HEK293 (cell line): Measurements from ENCODE around the gene NCAPD3.

ENCODE experiments used
- CTCF ChIA-PET: fragments of 350-600 bp; formaldehyde crosslinking; extraction: SDS; loops from one replicate; lab custom pipeline; 2021; ENCODE audit warnings: antibody characterized with exemption; lab: Yijun Ruan, JAX
- POLR2A ChIA-PET: fragments of 300-600 bp; formaldehyde crosslinking; extraction: SDS; loops from one replicate; lab custom pipeline; 2020; ENCODE audit warnings: antibody characterized with exemption, inconsistent platforms; lab: Yijun Ruan, JAX
- H3K27ac ChIP-seq: fragments of 200-500 bp; sonication (Bioruptor generic); 2 replicates; pipeline ENCODE4 v1.5.1; 2014; ENCODE audit warnings: low read depth, low read length, control low read depth, inconsistent platforms; ENCODE audit errors: extremely low read depth
- H3K36me3 ChIP-seq, 2 experiments: fragments of 200-500 bp in 1 of 2; sonication (Bioruptor generic) in 1 of 2; 1 replicate in 1 of 2; 2 replicates in 1 of 2; pipeline ENCODE4 v1.5.1; 2014 to 2017; ENCODE audit warnings: inconsistent platforms in 2 of 2, low read length in 2 of 2; ENCODE audit not compliant: control insufficient read depth in 2 of 2, insufficient read depth in 1 of 2
- H3K4me1 ChIP-seq: fragments of 200-500 bp; sonication (Bioruptor generic); 2 replicates; pipeline ENCODE4 v1.5.1; 2014; ENCODE audit warnings: mild to moderate bottlenecking, low read length, inconsistent platforms; ENCODE audit not compliant: control insufficient read depth, insufficient read depth
- H3K4me3 ChIP-seq: 2 replicates; pipeline ENCODE4 v1.5.1; 2011; ENCODE audit warnings: low read depth, mild to moderate bottlenecking, control low read depth, low read length, moderate library complexity
- H3K9me3 ChIP-seq: fragments of 200-500 bp; sonication (Bioruptor generic); 2 replicates; pipeline ENCODE4 v1.5.1; 2014; ENCODE audit warnings: low read depth, low read length, inconsistent platforms; ENCODE audit not compliant: control insufficient read depth, insufficient read depth
- BCL11B ChIP-seq: fragments of 450-650 bp; formaldehyde crosslinking; IDR thresholded peaks from 2 replicates; pipeline ENCODE4 v1.5.1; 2016; ENCODE audit warnings: low read depth, missing biosample characterization, missing genetic modification characterization
- HOXA7 ChIP-seq: sonication (generic); formaldehyde crosslinking; IDR thresholded peaks from 2 replicates; pipeline ENCODE4 v1.8.1; 2022; ENCODE audit warnings: missing genetic modification reagents, borderline replicate concordance
- KLF1 ChIP-seq: fragments of 450-650 bp; formaldehyde crosslinking; IDR thresholded peaks from 2 replicates; pipeline ENCODE4 v1.5.1; 2016; ENCODE audit warnings: missing biosample characterization, missing genetic modification characterization
- KLF9 ChIP-seq: fragments of 450-650 bp; formaldehyde crosslinking; IDR thresholded peaks from 2 replicates; pipeline ENCODE4 v1.5.1; 2016; ENCODE audit warnings: missing biosample characterization, missing genetic modification characterization, low read depth
- MZF1 ChIP-seq: fragments of 450-650 bp; formaldehyde crosslinking; IDR thresholded peaks from 2 replicates; pipeline ENCODE4 v1.5.1; 2017; ENCODE audit warnings: missing biosample characterization, missing genetic modification characterization, borderline replicate concordance
- PBX3 ChIP-seq: sonication (generic); formaldehyde crosslinking; IDR thresholded peaks from 2 replicates; pipeline ENCODE4 v1.8.1; 2022; ENCODE audit warnings: mild to moderate bottlenecking, moderate library complexity, missing genetic modification reagents
- YY1 ChIP-seq: fragments of 450-650 bp; formaldehyde crosslinking; IDR thresholded peaks from 2 replicates; pipeline ENCODE4 v1.5.1; 2018; ENCODE audit warnings: missing biosample characterization, missing genetic modification characterization
- ZBTB49 ChIP-seq: fragments of 450-650 bp; formaldehyde crosslinking; IDR thresholded peaks from 2 replicates; pipeline ENCODE4 v1.5.1; 2016; ENCODE audit warnings: missing biosample characterization, missing genetic modification characterization, low read depth
- ZBTB8A ChIP-seq: fragments of 450-650 bp; formaldehyde crosslinking; IDR thresholded peaks from 2 replicates; pipeline ENCODE4 v1.5.1; 2016; ENCODE audit warnings: missing biosample characterization, missing genetic modification characterization
- ZFP41 ChIP-seq: fragments of 450-650 bp; formaldehyde crosslinking; IDR thresholded peaks from 2 replicates; pipeline ENCODE4 v1.5.1; 2016; ENCODE audit warnings: missing biosample characterization, missing genetic modification characterization, borderline replicate concordance
- ZNF10 ChIP-seq: fragments of 450-650 bp; formaldehyde crosslinking; IDR thresholded peaks from 2 replicates; pipeline ENCODE4 v1.5.1; 2017; ENCODE audit warnings: missing biosample characterization, missing genetic modification characterization
- ZNF112 ChIP-seq: fragments of 450-650 bp; formaldehyde crosslinking; IDR thresholded peaks from 2 replicates; pipeline ENCODE4 v1.5.0; 2017; ENCODE audit warnings: missing biosample characterization, missing genetic modification characterization
- ZNF114 ChIP-seq: fragments of 450-650 bp; formaldehyde crosslinking; IDR thresholded peaks from 2 replicates; pipeline ENCODE4 v1.5.0; 2017; ENCODE audit warnings: missing biosample characterization, missing genetic modification characterization
- ZNF157 ChIP-seq: fragments of 450-650 bp; formaldehyde crosslinking; IDR thresholded peaks from 2 replicates; pipeline ENCODE4 v1.5.1; 2016; ENCODE audit warnings: missing biosample characterization, missing genetic modification characterization
- ZNF19 ChIP-seq: fragments of 450-650 bp; formaldehyde crosslinking; IDR thresholded peaks from 2 replicates; pipeline ENCODE4; 2016; ENCODE audit warnings: missing biosample characterization, missing genetic modification characterization, low read depth
- ZNF292 ChIP-seq: fragments of 450-650 bp; formaldehyde crosslinking; IDR thresholded peaks from 2 replicates; pipeline ENCODE4 v1.5.1; 2016; ENCODE audit warnings: low read depth, missing biosample characterization, missing genetic modification characterization, borderline replicate concordance
- ZNF449 ChIP-seq: fragments of 450-650 bp; formaldehyde crosslinking; IDR thresholded peaks from 2 replicates; pipeline ENCODE4 v1.5.1; 2017; ENCODE audit warnings: missing biosample characterization, mild to moderate bottlenecking, missing genetic modification characterization, moderate library complexity
- ZNF473 ChIP-seq: fragments of 450-650 bp; formaldehyde crosslinking; IDR thresholded peaks from 2 replicates; pipeline ENCODE4 v1.5.1; 2017; ENCODE audit warnings: missing biosample characterization, missing genetic modification characterization
- ZNF48 ChIP-seq: fragments of 450-650 bp; formaldehyde crosslinking; IDR thresholded peaks from 2 replicates; pipeline ENCODE4 v1.5.1; 2016; ENCODE audit warnings: missing biosample characterization, missing genetic modification characterization
- ZNF488 ChIP-seq: fragments of 450-650 bp; formaldehyde crosslinking; IDR thresholded peaks from 2 replicates; pipeline ENCODE4 v1.5.1; 2016; ENCODE audit warnings: missing biosample characterization, missing genetic modification characterization
- ZNF514 ChIP-seq: fragments of 450-650 bp; formaldehyde crosslinking; IDR thresholded peaks from 2 replicates; pipeline ENCODE4 v1.5.1; 2016; ENCODE audit warnings: missing biosample characterization, missing genetic modification characterization
- ZNF560 ChIP-seq: fragments of 450-650 bp; formaldehyde crosslinking; IDR thresholded peaks from 2 replicates; pipeline ENCODE4 v1.5.1; 2017; ENCODE audit warnings: missing biosample characterization, missing genetic modification characterization, borderline replicate concordance
- ZNF585B ChIP-seq: fragments of 450-650 bp; formaldehyde crosslinking; IDR thresholded peaks from 2 replicates; pipeline ENCODE4 v1.5.1; 2016; ENCODE audit warnings: missing biosample characterization, missing genetic modification characterization
- ZNF692 ChIP-seq: fragments of 450-650 bp; formaldehyde crosslinking; IDR thresholded peaks from 2 replicates; pipeline ENCODE4 v1.5.1; 2016; ENCODE audit warnings: missing biosample characterization, missing genetic modification characterization
- ZNF768 ChIP-seq: fragments of 450-650 bp; formaldehyde crosslinking; IDR thresholded peaks from 2 replicates; pipeline ENCODE4 v1.5.1; 2018; ENCODE audit warnings: missing biosample characterization, mild to moderate bottlenecking, missing genetic modification characterization
- ZNF777 ChIP-seq: fragments of 450-650 bp; formaldehyde crosslinking; IDR thresholded peaks from 2 replicates; pipeline ENCODE4 v1.5.1; 2017; ENCODE audit warnings: missing biosample characterization, missing genetic modification characterization, borderline replicate concordance
- ZSCAN30 ChIP-seq: fragments of 450-650 bp; IDR thresholded peaks from 2 replicates; pipeline ENCODE4 v1.5.1; 2018; ENCODE audit warnings: missing biosample characterization, mild to moderate bottlenecking, missing genetic modification characterization, moderate library complexity
- ZXDB ChIP-seq: fragments of 450-650 bp; formaldehyde crosslinking; IDR thresholded peaks from 2 replicates; pipeline ENCODE4 v1.5.1; 2016; ENCODE audit warnings: missing biosample characterization, missing genetic modification characterization

Gene NCAPD3

GRCh38 chr11:134254433-134255183, 30.8 kb upstream of the NCAPD3 start (continued):
- no peak for TF ChIP-seq ZNF585B

GRCh38 chr11:134253188-134253993, 29.6 kb upstream of the NCAPD3 start, which contains the start of the genes ACAD8 and THYN1:
Gene ACAD8 (plus strand): TSS chr11:134253568. CDS start chr11:134253601, 33 bp downstream.
Gene THYN1 (minus strand): TSS chr11:134253352. CDS start chr11:134252882, 470 bp downstream.
- H3K9me3 ChIP-seq = no peaks in the 10 kb centered on the region
- peak within 1 kb of the TSS; percentile 79 for H3K4me3 ChIP-seq
- no peaks in the 10 kb centered on the region for H3K4me1 ChIP-seq
- ChIA-PET CTCF (interaction anchor here (0.7 to 0.8 kb wide), 4 partner anchors 9 to 224 kb away, joined by 3 to 4 read pairs (median 3); no protein-coding TSS in a partner anchor), POLR2A (interaction anchor here (0.6 to 4.0 kb wide), 9 partner anchors 9 to 116 kb away, joined by 3 to 35 read pairs (median 4); partner anchors contain the start of genes NCAPD3 and VPS26B)
- H3K36me3 ChIP-seq = peaks cover 0 to 43% of the 10 kb centered on the region in 2 experiments; a peak in 1 of 3 replicates
- H3K27ac ChIP-seq = peak within 1 kb of the TSS; percentile 53; the same call in 1 of the 2 replicates
- TF ChIP-seq ZXDB = peak; percentile 58; the same call in 1 of the 2 replicates
- no peak for TF ChIP-seq ZFP41 (tag by site-specific recombination)
- peak; percentile 64; the same call in 1 of the 2 replicates for TF ChIP-seq BCL11B (tag by site-specific recombination)
- peak; percentile 71; the same call in 1 of the 2 replicates for TF ChIP-seq PBX3
- TF ChIP-seq ZNF473 (tag by site-specific recombination) = no peak
- TF ChIP-seq ZNF692 (tag by site-specific recombination) = no peak
- TF ChIP-seq YY1 = no peak
- TF ChIP-seq ZSCAN30 (tag by site-specific recombination) = peak; percentile 8; the same call in 1 of the 2 replicates
- peak; percentile 46; the same call in 1 of the 2 replicates for TF ChIP-seq KLF9 (tag by site-specific recombination)
- no peak for TF ChIP-seq ZNF768 (tag by site-specific recombination)
- TF ChIP-seq ZNF514 (tag by site-specific recombination) = no peak
- TF ChIP-seq ZNF449 = no peak
- no peak for TF ChIP-seq ZNF112 (tag by site-specific recombination)
- TF ChIP-seq ZNF157 (tag by site-specific recombination) = no peak
- no peak for TF ChIP-seq HOXA7 (CRISPR knock-in tag)
- TF ChIP-seq ZNF560 = no peak
- no peak for TF ChIP-seq ZNF10
- TF ChIP-seq ZNF488 = no peak
- TF ChIP-seq ZBTB8A (tag by site-specific recombination) = 0 out of 2 replicates have a peak, but pooled peaks have one; percentile 29
- TF ChIP-seq ZNF777 (tag by site-specific recombination) = no peak
- no peak for TF ChIP-seq ZNF48 (tag by site-specific recombination)
- TF ChIP-seq ZNF292 (tag by site-specific recombination) = no peak
- no peak for TF ChIP-seq ZNF114 (tag by site-specific recombination)
- no peak for TF ChIP-seq ZBTB49 (tag by site-specific recombination)
- no peak for TF ChIP-seq MZF1 (tag by site-specific recombination)
- peak; percentile 78 for TF ChIP-seq KLF1 (tag by site-specific recombination)
- TF ChIP-seq ZNF19 (tag by site-specific recombination) = no peak
